GM23338 (cell line): ENCODE results near the gene STIM2. TPM values are rescaled to one million over a fixed set of nuclear protein-coding genes. Genes with fewer than 3 reads are reported as not detected.

Experiments used
- ATAC-seq: fragments of 200-7000 bp; cut with Tn5 transposase; 3 replicates; pipeline ENCODE4 v1.9.1; 2020
- DNase-seq: peaks from one replicate; pipeline ENCODE4 v3.0.0-alpha.2; 2015; ENCODE audit warnings: low spot score
- H2AFZ ChIP-seq: fragments of 200-600 bp; sonication (generic); 2 replicates; pipeline ENCODE4 v1.8.0; 2016; ENCODE audit warnings: antibody characterized with exemption, mild to moderate bottlenecking, moderate library complexity
- H3F3A ChIP-seq: fragments of 200-600 bp; sonication (generic); replicated peaks from 2 replicates; pipeline ENCODE4 v1.8.0; 2017; ENCODE audit warnings: antibody characterized with exemption, mixed run types, low read depth
- H3K27ac ChIP-seq: fragments of 200-600 bp; sonication (generic); 2 replicates; pipeline ENCODE4 v1.6.1; 2016; ENCODE audit warnings: low read depth
- H3K27me3 ChIP-seq: fragments of 200-600 bp; sonication (generic); 2 replicates; pipeline ENCODE4 v1.8.0; 2016; ENCODE audit warnings: mild to moderate bottlenecking, mixed run types, moderate library complexity; ENCODE audit not compliant: insufficient read depth
- H3K36me3 ChIP-seq: fragments of 200-600 bp; sonication (generic); 2 replicates; pipeline ENCODE4 v1.8.0; 2016; ENCODE audit warnings: mild to moderate bottlenecking; ENCODE audit not compliant: insufficient read depth
- H3K4me1 ChIP-seq: fragments of 200-600 bp; sonication (generic); 2 replicates; pipeline ENCODE4 v1.8.0; 2016; ENCODE audit warnings: mild to moderate bottlenecking, moderate library complexity; ENCODE audit not compliant: insufficient read depth
- H3K4me2 ChIP-seq: fragments of 200-600 bp; sonication (generic); 2 replicates; pipeline ENCODE4 v1.7.1; 2017; ENCODE audit warnings: mixed run types
- H3K4me3 ChIP-seq: fragments of 200-600 bp; sonication (generic); 2 replicates; pipeline ENCODE4 v1.6.1; 2016; ENCODE audit warnings: mixed run types
- H3K79me2 ChIP-seq: fragments of 200-600 bp; sonication (generic); replicated peaks from 2 replicates; pipeline ENCODE4 v1.8.0; 2017; ENCODE audit warnings: mild to moderate bottlenecking; ENCODE audit not compliant: insufficient read depth
- H3K9me2 ChIP-seq: fragments of 200-600 bp; sonication (generic); 2 replicates; pipeline ENCODE4 v1.8.0; 2017; ENCODE audit not compliant: insufficient read depth
- H4K20me1 ChIP-seq: fragments of 200-600 bp; sonication (generic); replicated peaks from 2 replicates; pipeline ENCODE4 v1.8.0; 2017; ENCODE audit warnings: mild to moderate bottlenecking; ENCODE audit not compliant: insufficient read depth
- H3K27ac Mint-ChIP-seq: 2 replicates; pipeline ENCODE4 v1.8.0; 2020; ENCODE audit warnings: inconsistent platforms, mild to moderate bottlenecking, moderate library complexity, mixed read lengths
- H3K27me3 Mint-ChIP-seq: 3 replicates; pipeline ENCODE4 v1.8.0; 2022; ENCODE audit warnings: low read depth, mild to moderate bottlenecking, moderate library complexity, mixed read lengths, inconsistent platforms; ENCODE audit not compliant: insufficient read depth, poor library complexity
- H3K36me3 Mint-ChIP-seq: 3 replicates; pipeline ENCODE4 v1.8.0; 2021; ENCODE audit warnings: low read depth, mild to moderate bottlenecking, inconsistent platforms, moderate library complexity, mixed read lengths
- H3K4me1 Mint-ChIP-seq: 3 replicates; pipeline ENCODE4 v1.8.0; 2020; ENCODE audit warnings: mild to moderate bottlenecking, inconsistent platforms, mixed read lengths
- H3K4me3 Mint-ChIP-seq: 3 replicates; pipeline ENCODE4 v1.8.0; 2021; ENCODE audit warnings: moderate library complexity, mild to moderate bottlenecking, inconsistent platforms, mixed read lengths
- H3K9me3 Mint-ChIP-seq: 3 replicates; pipeline ENCODE4 v1.8.0; 2020; ENCODE audit warnings: moderate library complexity, mild to moderate bottlenecking, inconsistent platforms, mixed read lengths
- CREB1 ChIP-seq: fragments of 250-450 bp; sonication (Bioruptor Pico); IDR thresholded peaks from 2 replicates; pipeline ENCODE4 v1.5.0; 2020; ENCODE audit warnings: low read depth, mild to moderate bottlenecking, moderate library complexity
- EZH2 ChIP-seq: fragments of 200-600 bp; sonication (generic); IDR thresholded peaks from one replicate; pipeline ENCODE4 v1.8.0; 2017; ENCODE audit warnings: antibody characterized with exemption, mild to moderate bottlenecking, low read depth; ENCODE audit not compliant: unreplicated experiment
- EZH2phosphoT487 ChIP-seq: fragments of 200-600 bp; sonication (generic); IDR thresholded peaks from one replicate; pipeline ENCODE4 v1.8.1; 2018; ENCODE audit warnings: antibody characterized with exemption; ENCODE audit not compliant: unreplicated experiment
- JUNB ChIP-seq: IDR thresholded peaks from one replicate; pipeline ENCODE4 v1.6.1; 2016; ENCODE audit warnings: antibody characterized with exemption; ENCODE audit not compliant: unreplicated experiment
- NANOG ChIP-seq: IDR thresholded peaks from 2 replicates; pipeline ENCODE4 v1.6.1; 2016; ENCODE audit warnings: antibody characterized with exemption, borderline replicate concordance
- POLR2AphosphoS5 ChIP-seq: IDR thresholded peaks from 2 replicates; pipeline ENCODE4 v1.6.1; 2016; ENCODE audit warnings: antibody characterized with exemption, low read depth
- STAT1 ChIP-seq: IDR thresholded peaks from one replicate; pipeline ENCODE4 v1.6.1; 2016; ENCODE audit warnings: antibody characterized with exemption; ENCODE audit not compliant: unreplicated experiment
- ZNF114 ChIP-seq: fragments of 250-450 bp; sonication (Bioruptor Pico); IDR thresholded peaks from 2 replicates; pipeline ENCODE4 v1.5.0; 2020; ENCODE audit warnings: mild to moderate bottlenecking, moderate library complexity
- ZNF331 ChIP-seq: fragments of 250-450 bp; sonication (Bioruptor Pico); IDR thresholded peaks from 2 replicates; pipeline ENCODE4 v1.5.0; 2020; ENCODE audit warnings: low read depth, mild to moderate bottlenecking, moderate library complexity
- polyA plus RNA-seq: library from polyadenylated mRNA; unstranded; fragments of >200 nt; fragmentation: Nextera tagmentation; extraction: Ambion mirVana; gene quantifications from 2 replicates; pipeline ENCODE4 v1.2.1, GENCODE V29; 2016
- total RNA-seq: library from RNA; depleted of rRNA; stranded (reverse); fragments of >200 nt; shearing (Covaris generic); gene quantifications from 2 replicates; pipeline ENCODE4 v1.2.3, GENCODE V29; 2014
- TF ChIP-seq, protein P1 (sequence below): IDR thresholded peaks from one replicate; pipeline ENCODE4 v1.6.1; 2018; ENCODE audit warnings: antibody characterized with exemption; ENCODE audit not compliant: unreplicated experiment
- TF ChIP-seq, protein P2 (sequence below): fragments of 250-450 bp; sonication (Bioruptor Pico); IDR thresholded peaks from 2 replicates; pipeline ENCODE4 v1.5.0; 2020; ENCODE audit warnings: mild to moderate bottlenecking, moderate library complexity
- TF ChIP-seq, protein P3 (sequence below): IDR thresholded peaks from 2 replicates; pipeline ENCODE4 v1.6.1; 2016; ENCODE audit warnings: antibody characterized with exemption
- TF ChIP-seq, protein P4 (sequence below), 2 experiments: fragments of 200-600 bp in 1 of 2; sonication (generic) in 1 of 2; conservative IDR thresholded peaks; 2 replicates each; pipeline versions ENCODE4 v1.5.1 to v1.6.1; 2016 to 2017; ENCODE audit warnings: antibody characterized with exemption in 2 of 2, low read depth in 2 of 2, mild to moderate bottlenecking in 2 of 2, moderate library complexity in 1 of 2

STIM2 gene
- total and polyA plus RNA-seq, 2 experiments from 2014 or later: 13.1 to 17.8 TPM

DNA sequence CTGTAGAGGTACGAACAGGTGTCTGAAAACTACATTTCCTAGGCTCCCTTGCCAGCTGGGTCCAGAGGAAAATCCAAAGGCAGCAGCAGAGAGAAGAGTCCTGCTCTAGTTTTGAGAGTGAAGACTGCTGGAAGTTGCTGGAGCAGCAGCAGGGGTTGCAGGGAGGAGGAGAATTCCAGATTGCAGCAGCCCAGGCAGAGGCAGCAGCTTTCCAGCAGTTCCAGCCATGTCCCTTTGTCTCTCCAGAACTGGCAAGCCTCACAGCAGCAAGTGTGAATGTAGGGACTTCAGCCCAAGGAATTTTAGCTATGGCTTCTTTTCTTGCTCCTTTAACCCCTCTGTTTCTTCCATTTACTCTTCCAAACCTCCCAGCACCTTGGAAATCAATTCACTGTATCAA is 24.1 kb upstream of the STIM2 start:
- peaks cover 10% of the 10 kb centered on the region for H3K4me1 Mint-ChIP-seq
- Histone ChIP-seq H3K79me2 (no peaks in the 10 kb centered on the region), H2AFZ (peak overlapping the region; percentile 47; the same call in 1 of the 2 replicates), H3K9me2 (0 out of 2 replicates have a peak, but pooled peaks cover 9% of the 10 kb centered on the region), H3K4me1 (no peaks in the 10 kb centered on the region; the same call in 1 of the 2 replicates), H3F3A (no peaks in the 10 kb centered on the region), H3K36me3 (no peaks in the 10 kb centered on the region), H3K4me3 (no peak overlapping the region), H3K4me2 (no peak overlapping the region), H3K27ac (no peak overlapping the region), H3K27me3 (no peaks in the 10 kb centered on the region), H4K20me1 (no peaks in the 10 kb centered on the region)
- DNase-seq (no peak), ATAC-seq (no peak)
- H3K4me3 Mint-ChIP-seq: no peak overlapping the region
- no peaks in the 10 kb centered on the region for H3K36me3 Mint-ChIP-seq
- H3K27ac Mint-ChIP-seq: no peak overlapping the region
- TF ChIP-seq JUNB (no peak), NANOG (no peak), POLR2AphosphoS5 (no peak), CREB1 (CRISPR knock-in tag) (no peak), EZH2phosphoT487 (no peak), ZNF114 (CRISPR knock-in tag) (no peak), STAT1 (no peak), EZH2 (no peak), ZNF331 (CRISPR knock-in tag) (no peak)
- TF ChIP-seq, protein P1, sequence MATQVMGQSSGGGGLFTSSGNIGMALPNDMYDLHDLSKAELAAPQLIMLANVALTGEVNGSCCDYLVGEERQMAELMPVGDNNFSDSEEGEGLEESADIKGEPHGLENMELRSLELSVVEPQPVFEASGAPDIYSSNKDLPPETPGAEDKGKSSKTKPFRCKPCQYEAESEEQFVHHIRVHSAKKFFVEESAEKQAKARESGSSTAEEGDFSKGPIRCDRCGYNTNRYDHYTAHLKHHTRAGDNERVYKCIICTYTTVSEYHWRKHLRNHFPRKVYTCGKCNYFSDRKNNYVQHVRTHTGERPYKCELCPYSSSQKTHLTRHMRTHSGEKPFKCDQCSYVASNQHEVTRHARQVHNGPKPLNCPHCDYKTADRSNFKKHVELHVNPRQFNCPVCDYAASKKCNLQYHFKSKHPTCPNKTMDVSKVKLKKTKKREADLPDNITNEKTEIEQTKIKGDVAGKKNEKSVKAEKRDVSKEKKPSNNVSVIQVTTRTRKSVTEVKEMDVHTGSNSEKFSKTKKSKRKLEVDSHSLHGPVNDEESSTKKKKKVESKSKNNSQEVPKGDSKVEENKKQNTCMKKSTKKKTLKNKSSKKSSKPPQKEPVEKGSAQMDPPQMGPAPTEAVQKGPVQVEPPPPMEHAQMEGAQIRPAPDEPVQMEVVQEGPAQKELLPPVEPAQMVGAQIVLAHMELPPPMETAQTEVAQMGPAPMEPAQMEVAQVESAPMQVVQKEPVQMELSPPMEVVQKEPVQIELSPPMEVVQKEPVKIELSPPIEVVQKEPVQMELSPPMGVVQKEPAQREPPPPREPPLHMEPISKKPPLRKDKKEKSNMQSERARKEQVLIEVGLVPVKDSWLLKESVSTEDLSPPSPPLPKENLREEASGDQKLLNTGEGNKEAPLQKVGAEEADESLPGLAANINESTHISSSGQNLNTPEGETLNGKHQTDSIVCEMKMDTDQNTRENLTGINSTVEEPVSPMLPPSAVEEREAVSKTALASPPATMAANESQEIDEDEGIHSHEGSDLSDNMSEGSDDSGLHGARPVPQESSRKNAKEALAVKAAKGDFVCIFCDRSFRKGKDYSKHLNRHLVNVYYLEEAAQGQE: no peak
- TF ChIP-seq, protein P2, sequence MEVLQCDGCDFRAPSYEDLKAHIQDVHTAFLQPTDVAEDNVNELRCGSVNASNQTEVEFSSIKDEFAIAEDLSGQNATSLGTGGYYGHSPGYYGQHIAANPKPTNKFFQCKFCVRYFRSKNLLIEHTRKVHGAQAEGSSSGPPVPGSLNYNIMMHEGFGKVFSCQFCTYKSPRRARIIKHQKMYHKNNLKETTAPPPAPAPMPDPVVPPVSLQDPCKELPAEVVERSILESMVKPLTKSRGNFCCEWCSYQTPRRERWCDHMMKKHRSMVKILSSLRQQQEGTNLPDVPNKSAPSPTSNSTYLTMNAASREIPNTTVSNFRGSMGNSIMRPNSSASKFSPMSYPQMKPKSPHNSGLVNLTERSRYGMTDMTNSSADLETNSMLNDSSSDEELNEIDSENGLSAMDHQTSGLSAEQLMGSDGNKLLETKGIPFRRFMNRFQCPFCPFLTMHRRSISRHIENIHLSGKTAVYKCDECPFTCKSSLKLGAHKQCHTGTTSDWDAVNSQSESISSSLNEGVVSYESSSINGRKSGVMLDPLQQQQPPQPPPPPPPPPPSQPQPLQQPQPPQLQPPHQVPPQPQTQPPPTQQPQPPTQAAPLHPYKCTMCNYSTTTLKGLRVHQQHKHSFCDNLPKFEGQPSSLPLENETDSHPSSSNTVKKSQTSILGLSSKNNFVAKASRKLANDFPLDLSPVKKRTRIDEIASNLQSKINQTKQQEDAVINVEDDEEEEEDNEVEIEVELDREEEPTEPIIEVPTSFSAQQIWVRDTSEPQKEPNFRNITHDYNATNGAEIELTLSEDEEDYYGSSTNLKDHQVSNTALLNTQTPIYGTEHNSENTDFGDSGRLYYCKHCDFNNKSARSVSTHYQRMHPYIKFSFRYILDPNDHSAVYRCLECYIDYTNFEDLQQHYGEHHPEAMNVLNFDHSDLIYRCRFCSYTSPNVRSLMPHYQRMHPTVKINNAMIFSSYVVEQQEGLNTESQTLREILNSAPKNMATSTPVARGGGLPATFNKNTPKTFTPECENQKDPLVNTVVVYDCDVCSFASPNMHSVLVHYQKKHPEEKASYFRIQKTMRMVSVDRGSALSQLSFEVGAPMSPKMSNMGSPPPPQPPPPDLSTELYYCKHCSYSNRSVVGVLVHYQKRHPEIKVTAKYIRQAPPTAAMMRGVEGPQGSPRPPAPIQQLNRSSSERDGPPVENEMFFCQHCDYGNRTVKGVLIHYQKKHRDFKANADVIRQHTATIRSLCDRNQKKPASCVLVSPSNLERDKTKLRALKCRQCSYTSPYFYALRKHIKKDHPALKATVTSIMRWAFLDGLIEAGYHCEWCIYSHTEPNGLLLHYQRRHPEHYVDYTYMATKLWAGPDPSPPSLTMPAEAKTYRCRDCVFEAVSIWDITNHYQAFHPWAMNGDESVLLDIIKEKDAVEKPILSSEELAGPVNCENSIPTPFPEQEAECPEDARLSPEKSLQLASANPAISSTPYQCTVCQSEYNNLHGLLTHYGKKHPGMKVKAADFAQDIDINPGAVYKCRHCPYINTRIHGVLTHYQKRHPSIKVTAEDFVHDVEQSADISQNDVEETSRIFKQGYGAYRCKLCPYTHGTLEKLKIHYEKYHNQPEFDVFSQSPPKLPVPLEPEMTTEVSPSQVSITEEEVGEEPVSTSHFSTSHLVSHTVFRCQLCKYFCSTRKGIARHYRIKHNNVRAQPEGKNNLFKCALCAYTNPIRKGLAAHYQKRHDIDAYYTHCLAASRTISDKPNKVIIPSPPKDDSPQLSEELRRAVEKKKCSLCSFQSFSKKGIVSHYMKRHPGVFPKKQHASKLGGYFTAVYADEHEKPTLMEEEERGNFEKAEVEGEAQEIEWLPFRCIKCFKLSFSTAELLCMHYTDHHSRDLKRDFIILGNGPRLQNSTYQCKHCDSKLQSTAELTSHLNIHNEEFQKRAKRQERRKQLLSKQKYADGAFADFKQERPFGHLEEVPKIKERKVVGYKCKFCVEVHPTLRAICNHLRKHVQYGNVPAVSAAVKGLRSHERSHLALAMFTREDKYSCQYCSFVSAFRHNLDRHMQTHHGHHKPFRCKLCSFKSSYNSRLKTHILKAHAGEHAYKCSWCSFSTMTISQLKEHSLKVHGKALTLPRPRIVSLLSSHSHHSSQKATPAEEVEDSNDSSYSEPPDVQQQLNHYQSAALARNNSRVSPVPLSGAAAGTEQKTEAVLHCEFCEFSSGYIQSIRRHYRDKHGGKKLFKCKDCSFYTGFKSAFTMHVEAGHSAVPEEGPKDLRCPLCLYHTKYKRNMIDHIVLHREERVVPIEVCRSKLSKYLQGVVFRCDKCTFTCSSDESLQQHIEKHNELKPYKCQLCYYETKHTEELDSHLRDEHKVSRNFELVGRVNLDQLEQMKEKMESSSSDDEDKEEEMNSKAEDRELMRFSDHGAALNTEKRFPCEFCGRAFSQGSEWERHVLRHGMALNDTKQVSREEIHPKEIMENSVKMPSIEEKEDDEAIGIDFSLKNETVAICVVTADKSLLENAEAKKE (CRISPR knock-in tag): no peak
- TF ChIP-seq, protein P3, sequence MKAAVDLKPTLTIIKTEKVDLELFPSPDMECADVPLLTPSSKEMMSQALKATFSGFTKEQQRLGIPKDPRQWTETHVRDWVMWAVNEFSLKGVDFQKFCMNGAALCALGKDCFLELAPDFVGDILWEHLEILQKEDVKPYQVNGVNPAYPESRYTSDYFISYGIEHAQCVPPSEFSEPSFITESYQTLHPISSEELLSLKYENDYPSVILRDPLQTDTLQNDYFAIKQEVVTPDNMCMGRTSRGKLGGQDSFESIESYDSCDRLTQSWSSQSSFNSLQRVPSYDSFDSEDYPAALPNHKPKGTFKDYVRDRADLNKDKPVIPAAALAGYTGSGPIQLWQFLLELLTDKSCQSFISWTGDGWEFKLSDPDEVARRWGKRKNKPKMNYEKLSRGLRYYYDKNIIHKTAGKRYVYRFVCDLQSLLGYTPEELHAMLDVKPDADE: no peak
- TF ChIP-seq, protein P4, sequence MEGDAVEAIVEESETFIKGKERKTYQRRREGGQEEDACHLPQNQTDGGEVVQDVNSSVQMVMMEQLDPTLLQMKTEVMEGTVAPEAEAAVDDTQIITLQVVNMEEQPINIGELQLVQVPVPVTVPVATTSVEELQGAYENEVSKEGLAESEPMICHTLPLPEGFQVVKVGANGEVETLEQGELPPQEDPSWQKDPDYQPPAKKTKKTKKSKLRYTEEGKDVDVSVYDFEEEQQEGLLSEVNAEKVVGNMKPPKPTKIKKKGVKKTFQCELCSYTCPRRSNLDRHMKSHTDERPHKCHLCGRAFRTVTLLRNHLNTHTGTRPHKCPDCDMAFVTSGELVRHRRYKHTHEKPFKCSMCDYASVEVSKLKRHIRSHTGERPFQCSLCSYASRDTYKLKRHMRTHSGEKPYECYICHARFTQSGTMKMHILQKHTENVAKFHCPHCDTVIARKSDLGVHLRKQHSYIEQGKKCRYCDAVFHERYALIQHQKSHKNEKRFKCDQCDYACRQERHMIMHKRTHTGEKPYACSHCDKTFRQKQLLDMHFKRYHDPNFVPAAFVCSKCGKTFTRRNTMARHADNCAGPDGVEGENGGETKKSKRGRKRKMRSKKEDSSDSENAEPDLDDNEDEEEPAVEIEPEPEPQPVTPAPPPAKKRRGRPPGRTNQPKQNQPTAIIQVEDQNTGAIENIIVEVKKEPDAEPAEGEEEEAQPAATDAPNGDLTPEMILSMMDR (conservative IDR thresholded peaks at IDR 0.05; ENCODE audit: low read depth in 2 of 2): no peak
- peaks cover 3% of the 10 kb centered on the region for H3K27me3 Mint-ChIP-seq
- no peaks in the 10 kb centered on the region for H3K9me3 Mint-ChIP-seq
